Measurements from ENCODE around the gene SLC30A7. TPM values are rescaled to one million over a fixed set of nuclear protein-coding genes. Genes with fewer than 3 reads are reported as not detected.

The SLC30A7 gene
- total RNA-seq, 3 donors from 2014 or later (not counting 1 experiment from before 2014, with no cell fraction given) = 27.7 to 38.8 (median 36.2) TPM

GRCh38 chr1:100995198-100995988 lies 99.5 kb downstream of the SLC30A7 start:
- no peak overlapping the region for H3K4me3 Mint-ChIP-seq
- H3K36me3 Mint-ChIP-seq = peaks cover 15% of the 10 kb centered on the region
- 67% methylated on average over 3 of the region's 4 CpGs for WGBS (ENCODE audit: insufficient coverage)
- Histone ChIP-seq H3K27me3 (ENCODE audit: control insufficient read depth, insufficient read depth, low read length) (no peaks in the 10 kb centered on the region), H3K27ac (ENCODE audit: low read length) (no peak overlapping the region), H3K9me3 (ENCODE audit: control insufficient read depth, insufficient read depth, low read length) (no peaks in the 10 kb centered on the region), H3K4me1 (ENCODE audit: control insufficient read depth, insufficient read depth, low read length) (no peaks in the 10 kb centered on the region), H3K36me3 (ENCODE audit: control insufficient read depth, insufficient read depth, low read length) (peaks cover 12% of the 10 kb centered on the region), H3K4me3 (ENCODE audit: low read length) (no peak overlapping the region)
- H3K27me3 Mint-ChIP-seq (ENCODE audit: low read depth in 2 of 2) = no peaks in the 10 kb centered on the region
- no peaks in the 10 kb centered on the region for H3K9me3 Mint-ChIP-seq
- H3K27ac Mint-ChIP-seq = no peak overlapping the region
- intact Hi-C loops (cut with micrococcal nuclease) = no loop called here
- ATAC-seq (no peak), DNase-seq (peak in 1 of 2 donors; percentile 12)
- no peaks in the 10 kb centered on the region for H3K4me1 Mint-ChIP-seq
- TF ChIP-seq CTCF (IDR thresholded peaks at IDR 0.05) = no peak

GRCh38 chr1:100998426-100998825 lies 102.5 kb downstream of the SLC30A7 start:
- WGBS (ENCODE audit: insufficient coverage) = 100% methylated on average over 1 of the region's 1 CpG
- ATAC-seq = no peak
- H3K4me1 Mint-ChIP-seq = peaks cover 0 to 5% of the 10 kb centered on the region in 2 donors

GRCh38 chr1:101000131-101000873 lies 104.4 kb downstream of the SLC30A7 start:
- no peak overlapping the region for H3K27ac ChIP-seq (ENCODE audit: low read length)
- H3K27me3 ChIP-seq (ENCODE audit: control insufficient read depth, insufficient read depth, low read length) = no peaks in the 10 kb centered on the region
- no CpG with 5 or more reads among the region's 2 CpGs for WGBS (ENCODE audit: insufficient coverage)
- no peak for TF ChIP-seq CTCF (IDR thresholded peaks at IDR 0.05)
- H3K27me3 Mint-ChIP-seq (ENCODE audit: low read depth in 2 of 2) = no peaks in the 10 kb centered on the region
- H3K9me3 Mint-ChIP-seq = no peaks in the 10 kb centered on the region
- H3K9me3 ChIP-seq (ENCODE audit: control insufficient read depth, insufficient read depth, low read length) = no peaks in the 10 kb centered on the region
- H3K4me1 Mint-ChIP-seq = peaks cover 3 to 15% of the 10 kb centered on the region in 2 donors
- no peaks in the 10 kb centered on the region for H3K36me3 Mint-ChIP-seq
- ATAC-seq = no peak
- H3K4me3 ChIP-seq (ENCODE audit: low read length) = no peak overlapping the region
- intact Hi-C loops (cut with micrococcal nuclease) = no loop called here
- DNase-seq = no peak
- H3K27ac Mint-ChIP-seq = no peak overlapping the region
- no peaks in the 10 kb centered on the region for H3K4me1 ChIP-seq (ENCODE audit: control insufficient read depth, insufficient read depth, low read length)
- H3K4me3 Mint-ChIP-seq = no peak overlapping the region
- peaks cover 14% of the 10 kb centered on the region for H3K36me3 ChIP-seq (ENCODE audit: control insufficient read depth, insufficient read depth, low read length)

More at GRCh38 chr1:100998426-100998825, 102.5 kb downstream of the SLC30A7 start:
- no peak for DNase-seq
- Mint-ChIP-seq H3K9me3 (no peaks in the 10 kb centered on the region), H3K27ac (no peak overlapping the region), H3K27me3 (ENCODE audit: low read depth in 2 of 2) (no peaks in the 10 kb centered on the region), H3K4me3 (no peak overlapping the region), H3K36me3 (no peaks in the 10 kb centered on the region)
- Histone ChIP-seq H3K36me3 (ENCODE audit: control insufficient read depth, insufficient read depth, low read length) (peaks cover 14% of the 10 kb centered on the region), H3K4me3 (ENCODE audit: low read length) (no peak overlapping the region), H3K27ac (ENCODE audit: low read length) (no peak overlapping the region), H3K4me1 (ENCODE audit: control insufficient read depth, insufficient read depth, low read length) (no peaks in the 10 kb centered on the region), H3K27me3 (ENCODE audit: control insufficient read depth, insufficient read depth, low read length) (no peaks in the 10 kb centered on the region), H3K9me3 (ENCODE audit: control insufficient read depth, insufficient read depth, low read length) (no peaks in the 10 kb centered on the region)
- intact Hi-C loops (cut with micrococcal nuclease) = no loop called here
- no peak for TF ChIP-seq CTCF (IDR thresholded peaks at IDR 0.05)
